GM19328 (cell line): Measurements from ENCODE around the gene PRRG4.
"Not testable (repeated sequence)": the region's sequence is repeated elsewhere in the genome, so short reads cannot be mapped to it uniquely, and the experiment has no call there.

Experiments
- ATAC-seq: cut with Tn5 transposase; IDR thresholded peaks from one replicate; pipeline ENCODE4 v1.9.1; 2021; ENCODE audit warnings: mild to moderate bottlenecking, moderate library complexity; ENCODE audit not compliant: unreplicated experiment

The PRRG4 gene

GRCh38 chr11:32830413-32830738 is 649 bp downstream of the PRRG4 start:
- no peak for ATAC-seq

- ATAC-seq: no peak
These were observed 1.1 kb downstream of the PRRG4 start for GRCh38 chr11:32830796-32831195.

- ATAC-seq: no peak
These were observed 1.5 kb downstream of the PRRG4 start for GRCh38 chr11:32831221-32831620.

GRCh38 chr11:32833921-32834320 is 4.2 kb downstream of the PRRG4 start:
- no peak for ATAC-seq

- no peak for ATAC-seq
These were observed 7.2 kb downstream of the PRRG4 start for GRCh38 chr11:32836946-32837345.

GRCh38 chr11:32838505-32839274 is 9.0 kb downstream of the PRRG4 start:
- no peak for ATAC-seq

- no peak for ATAC-seq
These were observed 9.6 kb downstream of the PRRG4 start for GRCh38 chr11:32839308-32839707.

- no peak for ATAC-seq
These were observed 10.9 kb downstream of the PRRG4 start for GRCh38 chr11:32840587-32840986.

GRCh38 chr11:32843544-32843943 is 13.8 kb downstream of the PRRG4 start:
- no peak for ATAC-seq

- no peak for ATAC-seq
These were observed 17.8 kb downstream of the PRRG4 start for GRCh38 chr11:32847511-32847910.

- ATAC-seq: no peak
These were observed 20.0 kb downstream of the PRRG4 start for GRCh38 chr11:32849761-32850160.

- ATAC-seq: no peak
These were observed 21.5 kb downstream of the PRRG4 start for GRCh38 chr11:32851251-32851650.

GRCh38 chr11:32852207-32852606 is 22.5 kb downstream of the PRRG4 start:
- ATAC-seq: no peak

- ATAC-seq: no peak
These were observed 25.9 kb downstream of the PRRG4 start for GRCh38 chr11:32855601-32856000.

- no peak for ATAC-seq
These were observed 29.0 kb downstream of the PRRG4 start for GRCh38 chr11:32858731-32859130.

- ATAC-seq: no peak
These were observed 32.3 kb downstream of the PRRG4 start for GRCh38 chr11:32861850-32862577.

GRCh38 chr11:32864555-32864954 is 34.8 kb downstream of the PRRG4 start:
- ATAC-seq: no peak

GRCh38 chr11:32868752-32869151 is 39.0 kb downstream of the PRRG4 start:
- ATAC-seq: not testable (repeated sequence)

- no peak for ATAC-seq
These were observed 40.9 kb downstream of the PRRG4 start for GRCh38 chr11:32870676-32871075.

- no peak for ATAC-seq
These were observed 44.4 kb downstream of the PRRG4 start for GRCh38 chr11:32874132-32874531.

- ATAC-seq: no peak
These were observed 51.6 kb downstream of the PRRG4 start for GRCh38 chr11:32881286-32881685.

GRCh38 chr11:32883421-32883820 is 53.7 kb downstream of the PRRG4 start:
- ATAC-seq: no peak

- ATAC-seq: no peak
These were observed 54.3 kb downstream of the PRRG4 start for GRCh38 chr11:32884023-32884422.
